H1 (cell line): ENCODE measurements around the gene PALM. TPM values are rescaled to one million over a fixed set of nuclear protein-coding genes. Genes with fewer than 3 reads are reported as not detected.

Experiments used
- CTCF ChIA-PET: fragments of 300-600 bp; sonication (Branson Sonifier 250); formaldehyde crosslinking; loops from one replicate; lab custom pipeline; 2021; ENCODE audit not compliant: partially characterized antibody; lab: Charles Lee
- POLR2A ChIA-PET: fragments of 300-600 bp; sonication (Branson Sonifier 250); formaldehyde crosslinking; loops from one replicate; lab custom pipeline; 2021; ENCODE audit warnings: inconsistent platforms; ENCODE audit not compliant: partially characterized antibody; lab: Charles Lee
- DNase-seq, 2 experiments: peaks; one replicate each; pipeline versions ENCODE4 v3.0.0 to v3.0.0-alpha.2; 2010 to 2022; ENCODE audit warnings: low spot score in 2 of 2, low read depth in 1 of 2, mixed read lengths in 1 of 2
- FAIRE-seq: peaks from 2 replicates; lab custom pipeline; 2011; peaks lifted over from hg19 to GRCh38; lab: Jason Lieb, UNC
- H2AFZ ChIP-seq: 2 replicates; pipeline ENCODE4 v1.8.1; 2012; ENCODE audit warnings: low read length, inconsistent platforms
- H2AK5ac ChIP-seq: 2 replicates; pipeline ENCODE4 v1.6.1; 2013; ENCODE audit warnings: low read depth, low read length
- H2BK120ac ChIP-seq: replicated peaks from 2 replicates; pipeline ENCODE3; 2013; ENCODE audit warnings: low read depth, low read length, inconsistent platforms
- H2BK12ac ChIP-seq: 2 replicates; pipeline ENCODE4 v1.6.1; 2013; ENCODE audit warnings: low read depth, low read length
- H2BK15ac ChIP-seq: 2 replicates; pipeline ENCODE4 v1.6.1; 2013; ENCODE audit warnings: low read length
- H2BK20ac ChIP-seq: 2 replicates; pipeline ENCODE4 v1.6.1; 2013; ENCODE audit warnings: low read length
- H2BK5ac ChIP-seq: 2 replicates; pipeline ENCODE4 v1.6.1; 2013; ENCODE audit warnings: low read depth, low read length
- H3K14ac ChIP-seq: 2 replicates; pipeline ENCODE4 v1.6.1; 2013; ENCODE audit warnings: inconsistent platforms; ENCODE audit not compliant: insufficient read length
- H3K18ac ChIP-seq: 2 replicates; pipeline ENCODE4 v1.6.1; 2013; ENCODE audit warnings: low read length; ENCODE audit errors: extremely low read depth
- H3K23ac ChIP-seq: 2 replicates; pipeline ENCODE4 v1.6.1; 2013; ENCODE audit warnings: inconsistent platforms; ENCODE audit not compliant: insufficient read length
- H3K23me2 ChIP-seq: 2 replicates; pipeline ENCODE4 v1.6.1; 2013; ENCODE audit warnings: low read depth, low read length
- H3K27ac ChIP-seq: 2 replicates; pipeline ENCODE4 v1.6.1; 2011; ENCODE audit warnings: low read depth, low read length, inconsistent platforms
- H3K27me3 ChIP-seq, 4 experiments: replicated peaks in 1 of 4; 1 replicate in 1 of 4; 2 replicates in 3 of 4; pipeline versions ENCODE4 v1.6.1 to v1.8.1; 2011 to 2013; ENCODE audit warnings: low read length in 3 of 4, mild to moderate bottlenecking in 3 of 4, inconsistent platforms in 2 of 4, mixed read lengths in 2 of 4, moderate library complexity in 1 of 4; ENCODE audit not compliant: control insufficient read depth in 3 of 4, insufficient read depth in 3 of 4; ENCODE audit errors: extremely low read depth in 1 of 4
- H3K36me3 ChIP-seq, 4 experiments: 2 replicates each; pipeline versions ENCODE4 v1.6.1 to v1.8.1; 2011 to 2013; ENCODE audit warnings: mild to moderate bottlenecking in 4 of 4, low read length in 3 of 4, moderate library complexity in 2 of 4, control low read depth in 1 of 4, inconsistent platforms in 1 of 4; ENCODE audit not compliant: insufficient read depth in 4 of 4, control insufficient read depth in 2 of 4
- H3K4ac ChIP-seq: replicated peaks from 2 replicates; pipeline ENCODE3; 2013; ENCODE audit warnings: low read length, low read depth, mixed read lengths, inconsistent platforms; ENCODE audit not compliant: insufficient read length
- H3K4me1 ChIP-seq, 4 experiments: replicated peaks in 1 of 4; 1 replicate in 1 of 4; 2 replicates in 3 of 4; pipeline versions ENCODE4 v1.6.1 to v1.8.1; 2011 to 2013; ENCODE audit warnings: low read length in 3 of 4, inconsistent platforms in 2 of 4, mixed read lengths in 1 of 4; ENCODE audit not compliant: insufficient read depth in 4 of 4, control insufficient read depth in 3 of 4
- H3K4me2 ChIP-seq, 2 experiments: 2 replicates each; pipeline versions ENCODE4 v1.6.1 to v1.8.1; 2011 to 2013; ENCODE audit warnings: low read depth in 2 of 2, low read length in 2 of 2, control low read depth in 1 of 2, inconsistent platforms in 1 of 2, mild to moderate bottlenecking in 1 of 2; ENCODE audit not compliant: insufficient read depth in 1 of 2
- H3K4me3 ChIP-seq, 4 experiments: fragments of 200-600, 300-600 bp in 1 of 4; sonication (generic), shearing (Covaris generic), sonication (Bioruptor Twin) in 1 of 4; 2 replicates each; pipeline versions ENCODE4 v1.5.1 to v1.8.1; 2011 to 2016; ENCODE audit warnings: low read length in 4 of 4, low read depth in 3 of 4, control low read depth in 2 of 4, inconsistent platforms in 2 of 4, mild to moderate bottlenecking in 2 of 4, mixed read lengths in 1 of 4, moderate library complexity in 1 of 4; ENCODE audit not compliant: insufficient read depth in 2 of 4; ENCODE audit errors: extremely low read depth in 1 of 4
- H3K56ac ChIP-seq: replicated peaks from 2 replicates; pipeline ENCODE3; 2013; ENCODE audit warnings: low read depth, mild to moderate bottlenecking, mixed read lengths, low read length, inconsistent platforms; ENCODE audit not compliant: insufficient read length
- H3K79me1 ChIP-seq: 2 replicates; pipeline ENCODE4 v1.6.1; 2013; ENCODE audit warnings: low read depth, low read length, control low read depth
- H3K79me2 ChIP-seq, 2 experiments: 2 replicates each; pipeline versions ENCODE4 v1.6.1 to v1.8.1; 2012 to 2013; ENCODE audit warnings: low read length in 2 of 2, mild to moderate bottlenecking in 2 of 2, inconsistent platforms in 1 of 2; ENCODE audit not compliant: insufficient read depth in 2 of 2, control insufficient read depth in 1 of 2
- H3K9ac ChIP-seq, 4 experiments: replicated peaks in 1 of 4; 1 replicate in 1 of 4; 2 replicates in 3 of 4; pipeline versions ENCODE4 v1.6.1 to v1.8.1; 2011 to 2013; ENCODE audit warnings: low read depth in 3 of 4, low read length in 3 of 4, control low read depth in 2 of 4, mild to moderate bottlenecking in 2 of 4, moderate library complexity in 2 of 4, inconsistent platforms in 1 of 4; ENCODE audit errors: extremely low read depth in 1 of 4
- H3K9me3 ChIP-seq, 2 experiments: 2 replicates each; pipeline versions ENCODE4 v1.6.1 to v1.8.1; 2012 to 2013; ENCODE audit warnings: mild to moderate bottlenecking in 2 of 2, moderate library complexity in 2 of 2, control low read depth in 1 of 2, inconsistent platforms in 1 of 2, low read depth in 1 of 2, low read length in 1 of 2, mixed read lengths in 1 of 2; ENCODE audit not compliant: insufficient read depth in 2 of 2
- H4K20me1 ChIP-seq, 2 experiments: replicated peaks in 1 of 2; 2 replicates each; pipeline versions ENCODE3 to v1.8.1; 2011 to 2013; ENCODE audit warnings: inconsistent platforms in 2 of 2, low read length in 2 of 2, mild to moderate bottlenecking in 1 of 2; ENCODE audit not compliant: insufficient read depth in 2 of 2, control insufficient read depth in 1 of 2
- H4K5ac ChIP-seq: 2 replicates; pipeline ENCODE4 v1.6.1; 2013; ENCODE audit warnings: low read length, low read depth, mixed read lengths, inconsistent platforms; ENCODE audit not compliant: insufficient read length
- H4K8ac ChIP-seq: 2 replicates; pipeline ENCODE4 v1.8.0; 2013; ENCODE audit warnings: mild to moderate bottlenecking, moderate library complexity, low read length, inconsistent platforms; ENCODE audit not compliant: insufficient read depth; ENCODE audit errors: extremely low read depth
- H4K91ac ChIP-seq: replicated peaks from 2 replicates; pipeline ENCODE3; 2013; ENCODE audit warnings: low read length, mixed read lengths, inconsistent platforms; ENCODE audit not compliant: insufficient read length
- HDAC6 ChIP-seq: IDR thresholded peaks from one replicate; pipeline ENCODE4 v1.7.1; 2012; ENCODE audit warnings: low read depth, mild to moderate bottlenecking, inconsistent platforms, low read length, moderate library complexity
- RAD21 ChIP-seq, 2 experiments: IDR thresholded peaks in 1 of 2; conservative IDR thresholded peaks in 1 of 2; 2 replicates each; pipeline ENCODE4 v1.6.1; 2011; ENCODE audit warnings: low read depth in 2 of 2, low read length in 2 of 2, improper control_type of control experiment in 1 of 2, inconsistent platforms in 1 of 2, mild to moderate bottlenecking in 1 of 2, moderate library complexity in 1 of 2
- TBP ChIP-seq: IDR thresholded peaks from 2 replicates; pipeline ENCODE4 v1.6.1; 2011; ENCODE audit warnings: low read depth, low read length, improper control_type of control experiment
- TCF12 ChIP-seq: IDR thresholded peaks from 2 replicates; pipeline ENCODE4 v1.6.1; 2011; ENCODE audit warnings: low read depth, mild to moderate bottlenecking, low read length
- WGBS, 2 experiments: shearing (Covaris generic) in 1 of 2; methylation state at CpG; one replicate each; pipeline versions ENCODE4 v1.1.6 to v1.1.7; 2013 to 2015; ENCODE audit warnings: low lambda C conversion rate in 2 of 2, mixed read lengths in 2 of 2, inconsistent platforms in 1 of 2, low coverage in 1 of 2, missing lambda C conversion rate in 1 of 2; ENCODE audit not compliant: insufficient replicate concordance in 2 of 2, insufficient coverage in 1 of 2, insufficient read length in 1 of 2; ENCODE audit errors: extremely low coverage in 1 of 2, missing lambda C conversion rate in 1 of 2; 5-methylcytosine and 5-hydroxymethylcytosine counted together
- polyA plus RNA-seq, 7 experiments: library from polyadenylated mRNA; depleted of rRNA in 3 of 7; stranded (reverse) in 5 of 7; unstranded in 2 of 7; fragments of >200 nt in 5 of 7; fragments of 200-250 nt in 2 of 7; gene quantifications; 1 replicate in 5 of 7; 2 replicates in 1 of 7; 4 replicates in 1 of 7; pipeline versions ENCODE4 v1.2.1 to v1.2.3, GENCODE V29; 2011 to 2013; ENCODE audit warnings: missing spikeins in 2 of 7, mixed read lengths in 2 of 7
- total RNA-seq: library from RNA; stranded (reverse); fragmentation: NEBNext Ultra II Directional; extraction: Animal tissue kit (Norgen Biotek cat#: 25700); gene quantifications from 2 replicates; pipeline ENCODE4 v1.2.1, GENCODE V29; 2021

The PALM gene
- total and polyA plus RNA-seq, 2 of the 8 experiments (the other 6 are each of a cell fraction or from before 2014, with no cell fraction given), result 5.7 to 16.5 TPM

- H2AK5ac ChIP-seq, result no peak overlapping the region
- no peak overlapping the region for H4K91ac ChIP-seq
- H3K23ac ChIP-seq, result no peak overlapping the region
- no peak overlapping the region for H3K4me2 ChIP-seq
- H2BK120ac ChIP-seq, result no peak overlapping the region
- no peak overlapping the region for H4K8ac ChIP-seq
- H3K23me2 ChIP-seq, result peaks cover 2% of the 10 kb centered on the region; the same call in 1 of the 2 replicates
- H3K4me1 ChIP-seq, result peaks cover 0 to 10% (median 1%) of the 10 kb centered on the region in 4 experiments; a peak in 4 of 7 replicates
- ChIA-PET POLR2A (interaction anchor here (0.8 to 1.5 kb wide), 5 partner anchors 11 to 144 kb away, joined by 3 to 10 read pairs (median 3); partner anchors contain the start of gene RNF126), CTCF (interaction anchor here (0.6 to 1.3 kb wide), 4 partner anchors 23 to 327 kb away, joined by 3 to 4 read pairs (median 3); no protein-coding TSS in a partner anchor)
- 88% methylated on average over 28 of the region's 38 CpGs; no CpG with 5 or more reads in 1 of the 2 experiments for WGBS, 2 experiments
- H3K79me1 ChIP-seq, result 0 out of 2 replicates have a peak, but pooled peaks cover 3% of the 10 kb centered on the region
- no peaks in the 10 kb centered on the region for H3K9me3 ChIP-seq
- H3K56ac ChIP-seq, result no peak overlapping the region
- H3K79me2 ChIP-seq, result no peaks in the 10 kb centered on the region
- no peak overlapping the region for H2BK5ac ChIP-seq
- H3K27ac ChIP-seq, result no peak overlapping the region
- no peak overlapping the region for H4K5ac ChIP-seq
- peaks cover 0 to 22% (median 10%) of the 10 kb centered on the region in 4 experiments; a peak in 5 of 7 replicates for H3K27me3 ChIP-seq
- H3K9ac ChIP-seq, result no peak overlapping the region
- no peak for TF ChIP-seq HDAC6
- TF ChIP-seq TCF12, result no peak
- TF ChIP-seq RAD21 (IDR thresholded peaks at IDR 0.05 in 1 of 2, conservative IDR thresholded peaks at IDR 0.05 in 1 of 2; ENCODE audit: low read depth in 2 of 2, low read length in 2 of 2), result no peak
- TF ChIP-seq TBP, result no peak
- no peak overlapping the region for H2BK12ac ChIP-seq
- FAIRE-seq, result no peak
- H3K14ac ChIP-seq, result no peak overlapping the region
- no peak overlapping the region for H3K4me3 ChIP-seq
- DNase-seq, result no peak
- H2BK20ac ChIP-seq, result no peak overlapping the region
- H2BK15ac ChIP-seq, result no peak overlapping the region
- H3K36me3 ChIP-seq, result no peaks in the 10 kb centered on the region
- H4K20me1 ChIP-seq, result peaks cover 0 to 7% of the 10 kb centered on the region in 2 experiments
- H3K4ac ChIP-seq, result no peak overlapping the region
- H2AFZ ChIP-seq, result no peak overlapping the region
- no peak overlapping the region for H3K18ac ChIP-seq
Measured at GRCh38 chr19:674282-675151, 34.2 kb upstream of the PALM start.
